ENCODE measurements around the gene GGN. TPM values are rescaled to one million over a fixed set of nuclear protein-coding genes. Genes with fewer than 3 reads are reported as not detected.
"Not testable (repeated sequence)": the region's sequence is repeated elsewhere in the genome, so short reads cannot be mapped to it uniquely, and the experiment has no call there.

Gene GGN
- total RNA-seq, 2 experiments from 2014 or later = 0.41 to 1.2 TPM

DNA sequence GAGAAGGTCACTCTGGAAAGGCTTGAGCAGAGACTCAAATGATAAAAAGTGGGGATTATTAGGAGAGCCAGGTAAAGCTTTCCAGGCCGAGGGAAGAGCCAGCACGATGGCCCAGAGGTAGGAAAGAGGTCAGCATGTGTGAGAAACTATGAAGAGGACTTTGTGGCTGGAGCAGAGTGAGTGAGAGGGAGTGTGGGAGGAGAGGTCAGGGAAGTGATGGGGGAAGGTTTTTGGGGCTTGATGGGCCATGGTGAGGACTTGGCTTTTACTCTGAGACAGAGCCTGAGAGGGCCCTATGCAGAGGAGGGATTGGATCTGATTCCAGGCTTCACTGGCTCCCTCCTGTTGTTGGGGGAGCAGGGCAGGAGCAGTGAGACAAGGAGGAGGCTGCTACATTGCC is 46.9 kb downstream of the GGN start:
- no peaks in the 10 kb centered on the region for H3K27me3 Mint-ChIP-seq
- no peaks in the 10 kb centered on the region for H3K36me3 Mint-ChIP-seq
- H3K27ac Mint-ChIP-seq = no peak overlapping the region
- POLR2A ChIA-PET = no interaction called here
- CTCF ChIA-PET = interaction anchor here (1.5 kb wide), 1 partner anchor 97 kb away, joined by 4 read pairs; no protein-coding TSS in a partner anchor
- H3K4me1 Mint-ChIP-seq (ENCODE audit: low read depth) = peaks cover 6% of the 10 kb centered on the region
- intact Hi-C loops (cut with micrococcal nuclease) = no loop called here
- no peaks in the 10 kb centered on the region for H3K9me3 Mint-ChIP-seq
- H3K4me3 Mint-ChIP-seq = no peak overlapping the region
- no peak for DNase-seq

GRCh38 chr19:38339011-38339410 is 48.8 kb downstream of the GGN start:
- H3K9me3 Mint-ChIP-seq; H3K4me1 Mint-ChIP-seq (ENCODE audit: low read depth); H3K27ac Mint-ChIP-seq; H3K27me3 Mint-ChIP-seq; intact Hi-C loops (cut with micrococcal nuclease); POLR2A ChIA-PET; H3K36me3 Mint-ChIP-seq; DNase-seq: not testable (repeated sequence)
- H3K4me3 Mint-ChIP-seq = peak overlapping the region; percentile 31
- CTCF ChIA-PET = interaction anchor here (0.7 to 2.0 kb wide), 3 partner anchors 35 to 96 kb away, joined by 3 to 7 read pairs (median 6); partner anchors contain the start of gene PSMD8

DNA sequence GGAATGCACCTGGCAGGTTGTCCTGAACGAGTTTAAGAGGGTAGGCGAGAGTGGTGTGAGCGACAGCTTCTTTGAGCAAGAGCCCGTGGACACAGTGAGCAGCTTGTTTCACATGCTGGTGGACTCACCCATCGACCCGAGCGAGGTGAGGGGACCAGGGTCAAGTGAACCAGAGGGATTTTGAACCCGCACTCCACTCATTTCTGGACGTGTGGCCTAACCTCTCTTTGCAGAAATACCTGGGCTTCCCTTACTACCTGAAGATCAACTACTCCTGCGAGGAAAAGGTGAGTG is 50.5 kb downstream of the GGN start:
- CTCF ChIA-PET = interaction anchor here (0.7 to 2.0 kb wide), 3 partner anchors 37 to 103 kb away, joined by 3 to 7 read pairs (median 5); partner anchors contain the start of gene PSMD8

DNA sequence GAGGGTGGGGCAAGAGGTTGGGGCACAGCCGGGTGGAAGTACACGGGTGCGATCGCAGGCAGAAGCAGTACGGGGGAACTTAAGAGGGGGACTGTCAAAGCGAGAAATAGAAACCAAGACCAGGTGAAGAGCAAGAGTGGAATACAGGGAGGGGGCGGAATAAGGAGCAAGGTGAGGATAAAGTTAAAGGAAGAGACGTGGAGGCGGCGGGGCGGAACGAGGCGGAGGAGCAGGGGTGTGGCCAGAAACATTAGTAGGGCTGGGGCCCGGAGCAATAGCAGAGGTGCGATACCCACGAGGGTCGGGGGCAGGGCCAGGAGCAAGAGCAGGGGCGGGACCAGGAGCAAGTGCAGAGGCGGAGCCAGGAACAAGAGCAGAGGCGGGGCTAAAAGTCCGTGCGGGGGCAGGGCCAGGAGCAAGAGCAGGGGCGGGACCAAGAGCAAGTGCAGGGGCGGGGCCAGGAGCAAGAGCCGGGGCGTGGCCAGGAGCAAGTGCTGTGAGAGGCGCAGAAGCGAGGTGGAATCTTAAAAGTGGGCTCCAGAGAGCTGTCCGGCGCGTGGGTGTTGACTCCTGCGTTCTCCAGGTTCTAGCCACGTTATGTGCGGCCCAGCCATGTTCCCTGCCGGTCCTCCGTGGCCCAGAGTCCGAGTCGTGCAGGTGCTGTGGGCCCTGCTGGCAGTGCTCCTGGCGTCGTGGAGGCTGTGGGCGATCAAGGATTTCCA is 51.0 kb downstream of the GGN start:
- POLR2A ChIA-PET = interaction anchor here (1.0 kb wide), 1 partner anchor 38 kb away, joined by 3 read pairs; the partner anchor contains the start of gene PSMD8
- intact Hi-C loops (cut with micrococcal nuclease) = loop anchor here (1.0 to 2.0 kb wide), 7 partner anchors 20 to 429 kb away; partner anchors contain the start of genes FAM98C, GGN, PSMD8 and SIPA1L3

More for the DNA sequence above, 50.5 kb downstream of the GGN start:
- intact Hi-C loops (cut with micrococcal nuclease) = loop anchor here (2.0 kb wide), 2 partner anchors 65 to 105 kb away; partner anchors contain the start of gene FAM98C
- Mint-ChIP-seq H3K4me3 (peak overlapping the region; percentile 91), H3K9me3 (no peaks in the 10 kb centered on the region), H3K36me3 (no peaks in the 10 kb centered on the region), H3K27me3 (no peaks in the 10 kb centered on the region), H3K27ac (peak overlapping the region; percentile 96), H3K4me1 (ENCODE audit: low read depth) (peaks cover 6% of the 10 kb centered on the region)
- POLR2A ChIA-PET = interaction anchor here (1.0 kb wide), 1 partner anchor 37 kb away, joined by 3 read pairs; the partner anchor contains the start of gene PSMD8
- no peak for DNase-seq

DNA sequence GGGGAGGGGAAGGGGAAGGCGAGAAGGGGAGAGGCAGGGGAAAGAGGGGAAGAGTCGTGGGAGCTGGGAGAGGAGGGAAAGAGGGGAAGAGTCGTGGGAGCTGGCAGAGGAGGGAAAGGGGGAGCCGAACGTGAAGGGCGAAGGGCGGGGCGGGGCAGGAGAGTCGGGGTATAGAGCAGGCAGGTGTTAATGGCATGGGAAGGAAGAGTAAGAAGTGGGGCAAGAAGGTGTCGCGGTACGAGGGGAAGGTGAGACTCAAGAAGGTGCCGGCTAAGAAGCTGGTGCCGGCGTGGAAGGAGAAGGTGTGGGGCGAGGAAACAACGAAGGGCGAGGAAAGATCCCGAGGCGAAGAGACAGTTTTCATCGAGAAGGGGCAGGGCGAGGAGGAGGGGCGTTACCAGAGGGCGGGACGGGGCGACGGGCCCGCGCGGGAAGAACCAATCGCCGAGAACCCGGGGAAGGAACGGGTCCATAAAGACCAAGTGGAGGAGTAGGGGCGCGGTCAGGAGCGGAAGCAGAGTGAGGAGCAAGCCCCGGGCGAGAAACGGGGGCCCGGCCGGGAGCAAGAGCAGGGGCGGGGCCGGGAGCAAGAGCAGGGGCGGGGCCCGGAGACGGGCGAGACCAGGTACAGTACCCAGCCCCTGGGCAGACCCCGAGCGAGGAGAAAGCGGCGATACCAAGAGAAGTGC is 51.7 kb downstream of the GGN start:
- peak; percentile 98 for DNase-seq
- Mint-ChIP-seq H3K27ac (peak overlapping the region; percentile 96), H3K4me1 (ENCODE audit: low read depth) (peaks cover 6% of the 10 kb centered on the region), H3K4me3 (peak overlapping the region; percentile 91), H3K36me3 (no peaks in the 10 kb centered on the region), H3K9me3 (no peaks in the 10 kb centered on the region), H3K27me3 (no peaks in the 10 kb centered on the region)
- ChIA-PET CTCF (interaction anchor here (0.7 to 3.9 kb wide), 20 partner anchors 17 to 557 kb away, joined by 3 to 47 read pairs (median 6); partner anchors contain the start of genes FAM98C, KCNK6, PSMD8 and SIPA1L3), POLR2A (interaction anchor here (0.6 to 1.1 kb wide), 4 partner anchors 17 to 283 kb away, joined by 3 to 11 read pairs (median 4); partner anchors contain the start of genes EIF3K, KCNK6 and PSMD8)
- intact Hi-C loops (cut with micrococcal nuclease) = loop anchor here (1.0 to 2.0 kb wide), 9 partner anchors 20 to 429 kb away; partner anchors contain the start of genes FAM98C, GGN, PSMD8 and SIPA1L3

More for the DNA sequence above, 51.0 kb downstream of the GGN start:
- no peaks in the 10 kb centered on the region for H3K27me3 Mint-ChIP-seq
- no peaks in the 10 kb centered on the region for H3K9me3 Mint-ChIP-seq
- peak overlapping the region; percentile 91 for H3K4me3 Mint-ChIP-seq
- CTCF ChIA-PET = interaction anchor here (1.0 to 2.3 kb wide), 6 partner anchors 26 to 430 kb away, joined by 5 to 26 read pairs (median 6); partner anchors contain the start of genes PSMD8, SIPA1L3 and WDR87
- H3K27ac Mint-ChIP-seq = peak overlapping the region; percentile 96
- peak; percentile 98 for DNase-seq
- no peaks in the 10 kb centered on the region for H3K36me3 Mint-ChIP-seq
- H3K4me1 Mint-ChIP-seq (ENCODE audit: low read depth) = peaks cover 6% of the 10 kb centered on the region

Other genes starting within 250 kb of the GGN start
- gene DPF1, start 163.8 kb downstream of the GGN start, total RNA-seq = 1 to 10 TPM in 1 of 2 experiments, under 1 TPM in 1; 0.75 to 1.2 TPM
- 1 to 10 TPM; 1.6 to 1.8 TPM for gene PPP1R14A, start 131.7 kb downstream of the GGN start, total RNA-seq
- gene SPINT2, start 123.5 kb downstream of the GGN start, total RNA-seq = 10 to 100 TPM; 57.5 to 60.9 TPM
- not detected for gene C19orf33, start 83.8 kb downstream of the GGN start, total RNA-seq
- 10 to 100 TPM; 79.7 to 82.3 TPM for gene YIF1B, start 72.1 kb downstream of the GGN start, total RNA-seq
- gene KCNK6, start 68.2 kb downstream of the GGN start, total RNA-seq = 1 to 10 TPM; 9.2 to 9.9 TPM
- 1 to 10 TPM; 3.3 to 3.4 TPM for gene CATSPERG, start 52.2 kb downstream of the GGN start, total RNA-seq
- gene PSMD8, start 13.5 kb downstream of the GGN start, total RNA-seq = 100 to 1,000 TPM; 214 to 224 TPM
- 1 to 10 TPM; 5.5 to 6.0 TPM for gene SPRED3, start 663 bp upstream of the GGN start, total RNA-seq
- gene FAM98C, start 15.1 kb upstream of the GGN start, total RNA-seq = 10 to 100 TPM; 29.8 to 31.9 TPM
- 1 to 10 TPM; 7.4 to 8.3 TPM for gene RASGRP4, start 38.2 kb upstream of the GGN start, total RNA-seq
- gene RYR1, start 45.7 kb upstream of the GGN start, total RNA-seq = 1 to 10 TPM; 2.4 to 2.5 TPM
- gene MAP4K1, start 229.9 kb upstream of the GGN start, total RNA-seq = 100 to 1,000 TPM; 205 TPM
- gene EIF3K, start 231.2 kb upstream of the GGN start, total RNA-seq = 100 to 1,000 TPM; 273 to 287 TPM

Data from activated CD4-positive, alpha-beta memory T cell treated with anti-CD3 and anti-CD28 coated beads for 36 hours (primary cell).